KBM-7 (cell line): ENCODE data around the gene SCN1B.
A peak's percentile ranks its signal among the peaks of the same experiment; 100 is the strongest.

ENCODE experiments used
- DNase-seq: peaks from one replicate; pipeline ENCODE4 v3.0.0-alpha.2; 2015
- in situ Hi-C: fragments of 300-500 bp; cut with MboI; formaldehyde crosslinking; loops from 2 replicates; pipeline ENCODE4 v1.14.3; 2020; ENCODE audit warnings: low sequenced_read_pairs, low pct_unique_long_range_greater_than_20kb, mixed read lengths

Gene SCN1B

DNA sequence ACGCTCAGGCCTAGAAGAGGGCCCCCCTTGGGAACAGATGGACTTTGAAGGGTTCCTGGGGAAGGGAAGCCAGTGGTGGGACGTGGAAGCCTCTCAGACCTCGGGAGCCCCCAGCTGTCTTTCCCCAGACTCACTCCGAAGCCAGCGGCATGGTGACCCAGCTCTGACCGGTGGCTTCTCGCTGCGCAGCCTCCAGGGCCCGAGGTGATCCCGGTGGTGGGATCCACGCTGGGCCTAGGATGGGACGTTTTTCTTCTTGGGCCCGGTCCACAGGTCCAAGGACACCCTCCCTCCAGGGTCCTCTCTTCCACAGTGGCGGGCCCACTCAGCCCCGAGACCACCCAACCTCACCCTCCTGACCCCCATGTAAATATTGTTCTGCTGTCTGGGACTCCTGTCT lies 35.9 kb downstream of the SCN1B start:
- no peak for DNase-seq
- in situ Hi-C loops = no loop called here

DNA sequence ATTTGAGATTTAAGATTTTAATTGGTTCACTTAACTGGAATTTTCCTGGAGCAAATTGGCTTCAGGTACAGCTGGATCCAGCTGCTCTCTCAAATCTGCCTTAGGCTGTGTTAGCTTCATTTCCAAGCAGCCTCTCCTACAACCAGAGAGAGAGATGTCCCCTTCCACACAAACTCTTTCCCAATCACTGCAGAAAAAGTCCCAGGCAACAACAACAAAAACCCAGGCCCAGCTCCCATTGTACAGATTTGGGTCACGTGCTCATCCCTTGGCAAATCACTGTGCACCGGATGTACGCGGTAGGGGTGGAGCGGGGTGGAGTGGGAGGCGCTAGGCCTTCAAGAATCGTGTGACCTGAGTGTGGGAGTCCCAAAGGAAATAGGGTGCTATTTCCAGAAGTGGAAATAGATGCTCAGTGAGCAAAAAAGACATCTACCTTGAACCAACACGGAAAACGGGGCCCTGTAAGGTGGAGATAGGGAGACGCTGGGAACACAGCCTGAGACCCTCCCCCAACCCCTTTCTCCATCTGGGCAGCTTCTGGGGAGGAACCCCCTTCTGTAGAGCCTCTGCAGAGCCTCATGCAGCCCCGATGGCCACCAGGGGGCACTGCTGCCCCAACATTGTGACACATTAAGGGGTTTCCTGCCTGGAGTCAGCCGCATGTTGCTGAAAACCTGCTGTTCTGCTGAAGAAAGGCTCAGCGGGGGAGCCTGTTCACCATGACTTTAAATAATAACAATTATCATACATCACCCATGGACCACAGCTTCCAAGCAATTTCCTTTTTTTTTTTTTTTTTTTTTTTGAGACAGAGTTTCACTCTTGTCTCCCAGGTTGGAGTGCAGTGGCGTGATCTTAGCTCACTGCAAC lies 36.7 kb downstream of the SCN1B start:
- in situ Hi-C loops = no loop called here
- DNase-seq = peak; percentile 90

DNA sequence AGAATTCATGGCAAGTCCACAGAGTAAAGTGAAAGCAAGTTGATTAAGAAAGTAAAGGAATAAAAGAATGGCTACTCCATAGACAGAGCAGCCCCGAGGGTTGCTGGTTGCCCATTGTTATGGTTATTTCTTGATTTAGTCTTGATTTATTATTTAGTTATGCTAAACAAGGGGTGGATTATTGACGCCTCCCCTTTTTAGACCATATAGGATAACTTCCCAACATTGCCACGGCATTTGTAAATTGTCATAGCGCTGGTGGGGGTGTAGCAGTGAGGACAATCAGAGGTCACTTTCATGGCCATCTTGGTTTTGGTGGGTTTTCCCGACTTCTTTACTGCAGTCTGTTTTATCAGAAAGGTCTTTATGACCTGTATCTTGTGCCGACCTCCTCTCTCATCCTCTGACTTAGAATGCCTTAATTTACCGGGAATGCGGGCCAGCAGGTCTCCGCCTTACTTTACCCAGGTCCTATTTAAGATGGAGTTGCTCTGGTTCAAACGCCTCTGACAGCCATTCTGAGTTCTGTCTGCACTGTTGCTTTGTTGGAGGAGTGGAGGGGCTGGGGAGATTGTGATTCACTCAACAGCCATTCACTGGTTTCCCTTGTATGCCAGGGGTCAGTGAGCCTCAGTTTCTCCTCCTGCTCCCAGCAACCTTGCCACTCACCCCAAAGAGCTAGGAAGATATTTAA lies 38.8 kb downstream of the SCN1B start:
- no peak for DNase-seq
- in situ Hi-C loops = no loop called here

- no peak for DNase-seq
- in situ Hi-C loops = no loop called here
Observed at GRCh38 chr19:35069696-35070095, 39.4 kb downstream of the SCN1B start.

DNA sequence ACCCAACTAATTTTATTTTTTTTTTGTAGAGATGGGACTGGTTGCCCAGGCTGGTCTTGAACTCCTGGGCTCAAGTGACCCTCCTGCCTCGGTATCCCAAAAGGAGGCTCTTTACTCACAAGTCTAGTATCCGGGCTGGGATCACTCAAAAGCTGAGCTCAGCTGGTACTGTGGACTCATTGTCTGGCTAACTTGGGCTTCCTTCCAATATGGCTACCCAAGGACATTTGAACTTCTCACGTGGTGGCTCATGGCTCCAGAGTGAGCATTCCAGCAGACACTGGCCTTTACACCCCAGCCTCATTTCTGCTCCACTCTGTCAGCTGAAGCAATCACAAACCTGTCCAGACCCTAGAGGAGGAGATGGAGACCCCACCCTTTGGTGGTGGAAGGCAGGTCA lies 40.2 kb downstream of the SCN1B start:
- in situ Hi-C loops = no loop called here
- DNase-seq = no peak

DNA sequence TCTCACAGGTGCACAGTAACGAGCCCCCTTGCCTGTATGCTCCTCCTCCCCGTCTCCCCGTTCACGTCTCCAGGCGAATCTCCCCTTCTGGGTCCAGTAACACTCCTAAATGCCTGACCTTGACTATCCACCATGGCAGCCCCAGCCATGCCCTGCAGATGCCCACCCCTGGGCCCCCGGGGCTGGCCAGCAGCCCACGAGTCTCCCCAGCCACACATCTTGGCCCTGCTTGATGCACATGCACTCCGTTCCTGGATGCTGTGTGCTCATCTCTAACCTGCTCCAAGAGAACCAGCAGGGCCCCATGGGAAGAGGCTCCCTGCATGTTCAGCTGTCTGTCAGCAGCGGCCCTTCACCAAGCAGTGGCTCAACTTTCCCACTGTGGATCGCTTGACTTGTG lies 43.2 kb downstream of the SCN1B start:
- in situ Hi-C loops = no loop called here
- no peak for DNase-seq

- DNase-seq = no peak
- in situ Hi-C loops = no loop called here
Observed at GRCh38 chr19:35073941-35074340, 43.7 kb downstream of the SCN1B start.

DNA sequence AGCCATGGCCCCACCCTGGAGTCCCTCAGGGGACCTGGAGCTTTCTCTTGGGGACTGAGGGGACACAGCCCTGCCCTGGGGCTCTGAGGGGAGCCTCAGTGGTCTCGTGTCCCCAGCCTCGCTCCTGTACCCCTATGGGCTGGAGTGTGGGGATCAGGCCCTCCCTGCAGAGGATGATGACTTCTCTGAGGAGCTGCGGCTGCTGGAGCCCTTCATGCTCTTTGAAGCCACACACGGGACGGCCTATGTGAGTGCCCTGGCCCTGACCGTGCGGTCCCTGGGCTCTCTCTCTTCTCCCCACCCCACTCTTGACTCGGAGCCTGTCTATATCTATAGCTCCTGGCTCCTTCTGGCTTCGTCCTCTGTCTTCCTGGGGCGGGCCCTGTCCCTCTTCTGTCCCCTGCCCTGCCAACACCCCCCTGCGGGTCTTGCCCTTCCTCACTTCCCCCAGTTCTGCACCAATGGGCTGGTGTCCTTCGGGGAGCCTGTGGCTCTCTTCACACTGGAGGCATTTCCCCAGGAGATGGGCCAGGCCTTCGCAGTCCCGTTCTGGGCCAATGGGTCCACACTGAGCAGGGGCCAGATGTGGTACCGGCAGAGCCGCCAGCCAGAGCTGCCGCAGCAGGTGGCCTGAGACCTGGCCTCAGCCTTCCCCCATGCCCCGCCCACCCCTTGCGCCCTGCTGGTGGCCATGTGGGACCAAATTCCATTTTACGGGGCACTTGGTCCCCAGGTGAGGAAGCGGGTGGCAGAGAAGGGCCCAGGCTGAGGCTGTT lies 44.3 kb downstream of the SCN1B start:
- in situ Hi-C loops = no loop called here
- DNase-seq = no peak

- DNase-seq = no peak
- in situ Hi-C loops = no loop called here
Observed at GRCh38 chr19:35075202-35076025, 45.1 kb downstream of the SCN1B start.

DNA sequence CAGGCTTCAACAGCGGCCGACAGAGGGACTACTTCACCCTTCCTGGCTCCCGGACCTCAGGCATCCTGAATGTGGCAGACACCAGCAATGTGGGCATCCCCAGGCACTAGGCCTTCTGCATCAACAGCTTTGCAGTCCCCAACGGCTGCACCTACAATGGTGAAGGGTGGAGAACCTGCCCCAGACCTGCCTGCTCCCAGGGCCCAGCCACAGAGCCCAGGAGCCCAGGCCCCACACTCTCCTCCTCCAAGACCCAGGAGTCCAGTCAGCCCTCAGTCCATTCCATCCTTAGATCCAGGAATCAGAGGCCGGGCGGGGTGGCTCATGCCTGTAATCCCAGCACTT lies 45.7 kb downstream of the SCN1B start:
- no peak for DNase-seq
- in situ Hi-C loops = no loop called here

DNA sequence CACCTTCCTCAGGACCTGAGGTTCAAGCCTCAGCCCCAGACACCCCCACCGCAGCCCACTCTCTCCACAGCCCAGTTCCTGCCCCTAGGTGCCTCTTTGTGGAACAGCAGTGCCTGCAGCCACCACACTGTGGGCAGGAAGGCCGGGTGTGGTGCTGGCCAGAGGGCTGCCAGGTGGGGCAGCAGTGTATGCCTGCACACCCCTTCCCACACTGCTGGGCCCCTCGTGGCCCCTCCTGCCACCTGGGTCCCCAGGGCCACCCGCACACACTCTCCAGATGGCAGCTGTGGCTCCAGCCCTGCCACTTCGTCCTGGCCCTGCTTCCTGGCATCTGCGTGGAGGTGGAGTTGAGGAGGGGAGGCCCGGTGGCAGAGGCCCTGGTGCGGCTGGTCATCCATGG lies 46.4 kb downstream of the SCN1B start:
- DNase-seq = no peak
- in situ Hi-C loops = no loop called here

DNA sequence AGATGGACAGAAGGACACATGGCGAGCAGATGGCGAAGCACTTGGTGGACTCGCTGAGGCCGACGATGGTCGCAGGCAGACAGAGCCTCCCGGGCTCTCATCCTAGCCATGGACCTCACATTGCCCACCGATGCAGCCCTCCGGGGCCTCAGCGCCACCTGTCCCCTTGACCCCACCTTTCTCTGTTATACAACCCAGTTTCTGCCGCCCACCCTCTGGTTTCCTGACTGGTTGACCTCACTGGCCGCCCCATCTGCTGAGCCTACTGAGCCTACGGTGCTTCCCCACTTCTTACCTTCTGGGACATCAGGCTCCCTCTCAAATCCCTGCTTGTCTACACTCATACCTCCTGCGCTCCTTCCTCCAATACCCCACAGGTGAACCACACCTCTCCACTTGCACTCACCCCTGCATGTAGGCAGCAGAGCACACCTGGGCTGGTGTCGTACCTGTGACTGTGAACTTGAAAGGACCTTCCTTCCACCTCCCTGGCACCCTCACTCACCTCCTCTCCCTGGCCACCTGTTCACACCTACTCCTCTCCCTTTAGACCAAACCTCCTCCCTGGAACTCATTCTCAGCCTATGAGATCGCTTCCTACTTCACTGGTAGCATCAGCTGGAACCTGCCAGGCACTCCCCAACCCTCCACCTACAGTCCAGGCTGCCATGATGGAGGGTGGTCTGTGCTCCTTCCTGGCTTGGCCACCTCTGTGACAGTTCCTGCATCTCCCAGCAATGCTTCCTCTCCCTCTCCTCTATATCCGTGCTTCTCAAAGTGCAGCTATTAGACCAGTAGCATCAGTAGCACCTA lies 47.3 kb downstream of the SCN1B start:
- in situ Hi-C loops = no loop called here
- DNase-seq = no peak

- in situ Hi-C loops = no loop called here
- no peak for DNase-seq
Observed at GRCh38 chr19:35079826-35080225, 49.6 kb downstream of the SCN1B start.

DNA sequence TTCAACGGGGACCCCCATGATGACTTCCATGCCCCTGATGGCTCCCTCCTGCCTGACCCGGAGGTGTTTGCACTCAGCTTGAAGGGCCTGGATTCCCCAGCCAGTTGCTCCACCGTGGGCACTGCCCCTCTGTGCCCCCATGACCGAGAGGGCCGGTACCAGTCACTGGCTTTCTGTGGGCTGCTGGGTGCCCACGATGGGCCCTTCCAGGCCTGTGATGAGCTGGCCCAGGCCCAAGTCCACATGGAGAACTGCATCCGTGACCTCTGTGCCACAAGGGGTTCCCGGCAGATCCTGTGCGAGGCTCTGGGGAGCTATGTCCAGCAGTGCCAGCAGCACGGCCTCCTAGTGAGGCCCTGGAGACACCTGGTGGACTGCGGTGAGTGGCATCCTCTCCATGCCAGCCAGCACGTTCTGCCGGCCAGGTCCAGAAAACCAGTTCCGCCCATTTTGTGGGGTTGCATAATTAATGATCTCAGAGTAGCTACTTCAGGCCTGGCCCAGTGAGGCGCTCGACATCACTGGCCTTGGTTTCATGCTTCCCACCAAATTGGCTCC lies 50.4 kb downstream of the SCN1B start:
- in situ Hi-C loops = no loop called here
- no peak for DNase-seq

GRCh38 chr19:35081201-35081600 lies 50.9 kb downstream of the SCN1B start:
- in situ Hi-C loops = no loop called here

DNA sequence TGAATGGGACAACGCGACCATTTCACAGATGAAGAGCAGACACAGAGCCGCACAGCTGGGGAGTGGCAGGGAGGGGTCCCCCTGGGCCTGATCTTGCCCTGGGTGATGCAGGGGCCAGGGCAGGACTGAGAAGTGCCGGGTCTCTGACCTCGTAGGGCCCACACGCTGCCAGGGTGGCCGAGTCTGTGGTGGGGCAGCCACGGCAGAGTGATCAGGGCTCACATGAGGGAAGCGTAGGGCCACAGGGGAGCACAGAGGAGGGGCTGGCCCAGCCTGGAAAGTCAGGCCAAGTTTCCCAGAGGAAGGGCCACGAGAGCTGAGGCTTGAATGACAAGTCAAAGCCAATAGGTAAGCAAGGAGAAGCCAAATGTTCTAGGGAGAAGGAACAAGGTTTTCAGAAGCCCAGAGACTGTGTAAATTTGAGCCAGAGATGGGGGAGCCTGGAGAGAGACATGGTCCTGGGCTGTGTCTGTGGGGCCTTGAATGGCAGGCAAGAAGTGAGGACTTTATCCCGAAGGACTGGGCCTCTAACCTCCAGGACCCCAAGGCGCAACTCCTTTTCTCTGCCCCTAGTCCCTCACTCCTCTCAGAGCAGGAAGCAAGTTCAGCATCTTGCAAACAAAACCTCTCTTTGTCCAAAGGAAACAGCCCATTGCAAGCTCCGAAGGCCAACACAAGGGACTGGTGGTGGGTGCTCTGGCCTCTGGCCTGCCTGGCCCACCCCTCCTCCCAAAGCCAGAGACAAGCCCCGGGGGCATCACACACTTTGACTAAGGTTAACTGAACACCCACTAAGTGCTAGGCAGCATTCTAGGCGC lies 53.6 kb downstream of the SCN1B start:
- in situ Hi-C loops = no loop called here
- no peak for DNase-seq

More at GRCh38 chr19:35081201-35081600, 50.9 kb downstream of the SCN1B start:
- no peak for DNase-seq

- in situ Hi-C loops = no loop called here
- DNase-seq = no peak
Observed at GRCh38 chr19:35084509-35084762, 54.2 kb downstream of the SCN1B start.

GRCh38 chr19:35085947-35086346 lies 55.7 kb downstream of the SCN1B start:
- in situ Hi-C loops = no loop called here
- no peak for DNase-seq
